HL-60/S4 treated with retinoic acid at 250 ng/mL for 4 days and 3 days (cell line): ENCODE results near the gene CSRP2.

Experiments used
- in situ Hi-C: fragments of 300-500 bp; cut with MboI; formaldehyde crosslinking; loops from 2 replicates; pipeline ENCODE4 v1.7.0; 2022; ENCODE audit warnings: low sequenced_read_pairs

CSRP2 gene

DNA sequence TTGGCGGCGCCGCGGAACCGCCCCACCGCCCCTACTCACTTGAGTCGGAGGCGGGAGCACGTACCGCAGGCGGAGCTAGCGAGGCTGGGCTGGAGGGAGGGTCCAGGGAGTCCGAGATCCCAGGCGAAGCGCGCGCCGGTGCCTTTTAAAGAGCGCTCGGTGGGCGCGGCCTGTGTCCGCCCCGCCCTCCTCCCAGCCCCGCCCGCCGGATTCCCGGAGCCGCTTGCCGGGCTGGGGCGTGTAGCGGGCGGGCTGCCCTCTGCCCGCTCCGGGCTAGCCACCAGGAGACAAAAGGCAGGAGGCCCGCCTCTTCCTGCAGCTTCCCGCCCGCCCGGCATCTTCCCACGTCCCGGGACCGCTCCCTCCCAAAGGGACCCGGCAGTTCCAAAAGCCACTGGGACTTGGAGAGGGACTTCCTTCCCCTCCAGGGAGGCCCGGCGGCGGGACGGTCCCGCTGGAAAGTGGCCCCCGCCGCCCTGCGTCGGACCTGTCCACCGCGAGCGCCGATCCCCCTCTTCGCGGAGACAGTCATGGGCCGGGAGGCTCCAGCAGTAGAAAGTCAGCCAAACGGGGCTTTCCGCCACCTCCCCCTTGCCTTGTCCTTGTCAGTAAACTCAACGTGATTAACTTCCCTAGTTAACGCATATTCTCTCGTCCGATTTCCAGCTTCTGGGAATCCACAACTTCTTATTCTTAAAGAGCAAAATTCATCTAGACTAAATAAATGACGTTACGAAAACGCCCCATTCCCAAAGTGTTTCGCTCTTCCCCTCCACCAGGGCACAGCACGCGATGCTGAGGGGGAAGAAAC is at the start of gene CSRP2:
TSS of gene CSRP2 (minus strand) at position 121 of the 811 bp plus-strand sequence. CDS start 12,759 bp downstream, outside the sequence.
- in situ Hi-C loops, result no loop called here

DNA sequence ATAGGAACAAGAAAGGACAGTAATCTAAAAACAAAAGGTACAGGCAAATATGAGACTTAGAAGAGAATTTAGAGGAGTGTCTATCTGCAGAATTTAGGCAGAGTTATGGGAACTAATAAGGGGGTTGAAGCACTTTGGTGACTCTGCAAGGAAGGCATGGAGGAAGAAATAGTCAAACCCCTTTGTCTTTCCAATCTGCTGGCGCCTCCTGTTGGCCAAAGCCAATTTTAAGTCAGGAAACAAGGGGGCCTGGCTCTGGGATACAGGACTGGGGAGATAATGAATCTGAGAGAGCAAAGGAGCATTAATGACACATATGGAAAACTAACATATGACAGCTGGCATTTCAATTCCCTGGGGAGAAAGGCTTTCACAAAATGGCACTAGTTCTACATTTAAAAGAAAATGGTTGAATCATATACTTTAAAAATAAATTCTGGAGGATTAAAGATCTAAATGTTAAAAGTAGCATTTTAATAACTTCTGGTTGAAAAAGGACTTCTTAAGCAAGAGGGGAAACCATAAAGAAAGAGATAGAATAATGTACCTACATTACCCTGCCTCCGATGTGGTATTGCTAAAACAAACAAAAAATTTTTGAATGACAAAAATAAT is 48.5 kb upstream of the CSRP2 start:
- in situ Hi-C loops, result no loop called here

DNA sequence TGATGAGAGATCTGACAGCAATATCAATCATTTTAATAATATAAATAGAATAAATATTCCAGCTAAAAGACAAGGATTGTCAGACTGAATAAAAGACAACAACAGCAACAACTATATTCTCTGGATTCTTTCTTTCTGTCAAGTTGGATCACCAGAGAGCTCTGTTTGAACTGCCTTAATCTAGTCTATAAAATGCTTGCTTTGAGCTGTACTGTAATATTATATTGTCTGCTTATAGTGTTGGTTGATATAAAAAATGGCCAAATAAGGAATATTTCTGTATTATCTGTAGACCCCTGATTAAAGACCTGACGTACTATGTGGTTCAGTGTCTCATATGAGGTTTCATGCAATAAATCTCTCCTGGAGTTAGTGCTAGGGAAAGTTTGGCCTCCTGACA is 46.3 kb upstream of the CSRP2 start:
- in situ Hi-C loops, result no loop called here

DNA sequence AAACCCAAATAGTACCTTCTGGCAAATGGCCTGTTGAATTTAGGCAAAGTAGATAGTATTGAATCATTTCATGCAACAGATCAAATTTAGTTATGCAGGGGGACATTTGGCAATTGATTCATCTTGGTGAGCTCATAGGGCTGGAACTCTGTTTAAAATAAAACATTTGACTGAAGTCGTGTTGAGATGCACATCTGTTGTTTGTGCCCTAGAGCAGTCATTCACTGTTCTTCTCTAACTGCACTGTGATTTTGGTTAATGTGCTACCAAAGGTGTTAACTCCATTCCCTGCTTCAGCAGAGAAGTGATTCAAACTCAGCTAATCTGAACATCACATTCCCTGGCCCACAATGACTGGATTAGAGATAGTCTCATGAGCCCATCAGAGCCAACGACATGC is 44.0 kb upstream of the CSRP2 start:
- in situ Hi-C loops, result no loop called here

- in situ Hi-C loops, result no loop called here
Observed at GRCh38 chr12:76921891-76922664, 43.3 kb upstream of the CSRP2 start.

- in situ Hi-C loops, result no loop called here
Observed at GRCh38 chr12:76921100-76921471, 42.3 kb upstream of the CSRP2 start.

DNA sequence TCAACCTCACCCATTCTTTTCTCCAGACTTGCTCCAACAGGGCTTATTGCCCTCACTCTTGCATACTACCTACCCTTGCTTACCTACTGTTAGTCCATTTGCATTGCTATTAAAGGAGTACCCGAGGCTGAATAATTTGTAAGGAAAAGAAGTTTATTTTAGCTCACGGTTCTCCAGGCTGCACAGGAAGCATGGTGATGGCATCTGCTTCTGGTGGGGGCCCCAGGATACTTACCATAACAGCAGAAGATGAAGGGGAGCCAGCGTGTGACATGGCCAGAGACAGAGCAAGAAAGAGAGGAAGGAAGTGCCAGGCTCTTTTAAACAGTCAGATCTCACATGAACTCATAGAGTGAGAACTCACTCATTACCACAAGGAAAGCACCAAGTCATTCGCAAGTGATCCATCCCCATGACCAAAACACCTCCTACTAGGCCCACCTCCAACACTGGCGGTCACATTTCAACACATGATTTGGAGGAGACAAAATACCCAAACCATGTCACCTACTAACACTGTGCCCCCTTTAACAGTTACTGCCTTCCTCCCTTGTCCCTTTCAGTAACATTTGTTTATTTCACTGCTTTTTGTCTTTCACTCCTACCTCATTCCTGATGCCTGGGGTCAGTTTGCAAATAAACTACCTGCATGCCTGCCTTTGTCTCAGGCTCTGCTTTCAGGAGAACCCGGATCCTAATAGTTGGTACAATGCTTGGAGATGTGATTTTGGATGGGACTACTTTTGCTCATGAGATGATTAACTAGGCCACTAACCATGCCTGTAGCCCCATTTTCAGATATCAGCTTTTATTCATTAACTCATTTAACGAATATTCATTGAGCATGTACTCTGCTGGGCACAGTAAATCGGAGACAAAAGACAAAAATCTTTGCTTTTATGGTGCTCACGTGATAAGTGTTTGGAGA is 41.6 kb upstream of the CSRP2 start:
- in situ Hi-C loops, result no loop called here

DNA sequence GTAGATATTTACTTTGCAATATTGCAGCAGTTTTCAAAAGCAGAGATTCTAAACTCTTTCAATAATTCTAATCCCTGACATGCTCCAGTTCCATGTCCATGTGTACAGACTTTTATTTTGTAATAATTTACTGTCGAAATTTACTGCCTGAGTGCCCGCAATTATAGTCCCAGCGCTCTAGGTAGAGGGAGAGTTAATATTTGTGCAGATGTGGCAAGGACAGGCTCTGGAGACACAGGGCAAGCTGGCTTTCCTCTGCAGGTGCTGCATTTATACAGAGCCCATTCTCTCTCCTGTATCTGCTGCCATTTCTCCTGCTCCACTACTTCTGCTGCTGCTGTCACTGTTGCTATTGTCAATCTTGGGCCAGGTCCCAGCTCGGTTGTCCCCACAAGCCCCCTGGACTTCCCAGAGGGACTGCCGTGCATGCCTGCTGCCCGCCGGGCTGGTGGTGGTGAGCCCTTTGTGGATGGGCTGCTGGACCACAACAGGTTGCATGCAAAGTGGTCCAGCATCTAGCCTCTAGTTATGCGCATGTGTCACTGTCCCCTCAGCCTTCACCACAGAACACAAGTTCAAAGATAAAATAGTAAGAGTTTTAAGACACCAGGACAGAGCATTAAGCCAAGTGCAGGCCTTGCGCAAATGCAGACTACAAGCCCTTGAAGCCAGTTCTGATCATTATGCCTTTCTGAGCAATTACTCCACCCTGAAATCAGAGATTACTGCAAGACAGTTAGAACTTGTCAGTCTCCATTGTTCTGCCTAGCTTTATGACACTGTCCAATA is 40.8 kb upstream of the CSRP2 start:
- in situ Hi-C loops, result no loop called here

DNA sequence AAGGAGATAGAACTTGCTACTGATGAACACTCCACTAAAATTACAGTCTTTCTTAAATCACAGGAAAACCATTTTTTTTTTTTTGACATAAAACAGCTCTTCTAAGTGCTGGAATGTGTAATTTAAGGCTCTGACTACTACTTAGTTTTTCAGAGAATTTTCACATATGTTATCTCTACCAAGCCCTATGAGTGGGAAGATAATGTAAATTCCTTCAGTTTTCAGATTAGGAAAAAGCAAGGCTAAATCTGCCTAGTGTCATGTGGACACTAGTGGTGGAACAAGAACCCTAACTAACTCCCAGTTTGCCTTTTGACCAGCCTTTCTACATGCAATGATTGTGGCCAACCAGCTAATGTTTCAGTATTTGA is 37.3 kb upstream of the CSRP2 start:
- in situ Hi-C loops, result no loop called here

DNA sequence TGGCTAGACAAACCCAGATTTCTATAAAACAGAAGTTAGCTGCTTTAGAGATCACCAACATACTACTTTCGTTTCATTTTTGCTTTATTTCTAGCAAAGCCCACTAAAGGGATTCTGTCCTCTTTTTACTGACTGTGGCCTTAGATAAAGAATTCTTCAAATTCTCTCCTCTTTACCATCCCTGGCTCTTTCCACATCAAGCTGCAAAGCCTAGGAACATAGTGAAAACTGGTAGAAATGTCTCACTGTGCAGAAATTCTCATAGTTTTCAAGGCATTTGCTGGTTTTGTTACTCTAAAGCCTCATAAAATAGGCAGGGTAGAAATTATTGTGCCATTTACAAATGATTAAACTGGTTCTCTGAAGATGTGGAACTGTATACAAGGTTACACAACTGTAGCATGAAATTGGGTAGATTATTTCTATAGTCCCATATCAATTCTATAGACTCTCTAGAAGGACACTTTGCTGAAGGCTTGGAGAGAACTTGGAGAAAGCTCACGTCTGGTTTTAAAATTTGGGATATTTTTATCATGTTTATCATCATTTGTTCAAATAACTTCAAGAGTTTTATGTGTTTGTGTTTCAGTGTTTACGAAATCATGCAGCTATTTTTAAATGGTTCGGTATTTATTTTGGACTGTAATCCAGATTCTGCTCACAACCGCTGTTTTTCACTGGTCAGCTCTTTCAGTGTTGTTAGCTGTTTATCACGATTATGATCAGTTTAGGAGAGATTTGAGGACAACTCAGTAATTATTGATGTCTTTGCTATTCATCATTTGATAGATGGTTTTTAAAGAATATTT is 36.7 kb upstream of the CSRP2 start:
- in situ Hi-C loops, result no loop called here

GRCh38 chr12:76914102-76914859 is 35.5 kb upstream of the CSRP2 start:
- in situ Hi-C loops, result no loop called here

GRCh38 chr12:76909290-76909689 is 30.5 kb upstream of the CSRP2 start:
- in situ Hi-C loops, result no loop called here

DNA sequence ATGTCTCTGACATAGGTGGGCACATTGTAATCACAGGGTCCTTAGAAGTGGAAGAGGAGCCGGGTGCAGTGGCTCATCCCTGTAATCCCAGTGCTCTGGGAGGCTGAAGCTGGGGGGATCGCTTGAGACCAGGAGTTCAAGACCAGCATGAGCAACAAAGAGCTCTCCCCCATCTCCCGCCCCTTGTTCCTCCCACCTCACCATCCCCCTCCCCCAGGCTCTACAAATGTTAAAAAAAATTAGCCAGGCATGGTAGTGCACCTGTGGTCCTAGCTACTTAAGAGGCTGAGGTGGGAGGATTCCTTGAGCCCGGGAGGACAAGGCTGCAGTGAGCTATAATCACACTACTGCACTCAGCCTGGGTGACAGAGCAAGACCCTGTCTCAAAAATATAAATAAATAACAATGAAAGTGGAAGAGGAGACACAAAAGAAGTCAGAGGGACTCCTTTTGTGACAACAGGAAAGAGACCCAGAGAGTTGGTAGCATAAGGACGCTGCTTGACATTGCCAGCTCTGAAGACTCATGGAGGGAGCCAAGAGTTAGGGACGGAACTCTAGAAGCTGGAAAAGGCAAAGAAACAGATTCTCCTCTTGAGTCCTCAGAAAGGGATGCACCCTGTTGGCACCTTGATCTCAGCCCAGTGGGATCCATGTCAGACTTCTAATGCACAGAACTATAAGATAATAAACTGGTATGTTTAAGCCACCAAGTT is 29.6 kb upstream of the CSRP2 start:
- in situ Hi-C loops, result no loop called here

DNA sequence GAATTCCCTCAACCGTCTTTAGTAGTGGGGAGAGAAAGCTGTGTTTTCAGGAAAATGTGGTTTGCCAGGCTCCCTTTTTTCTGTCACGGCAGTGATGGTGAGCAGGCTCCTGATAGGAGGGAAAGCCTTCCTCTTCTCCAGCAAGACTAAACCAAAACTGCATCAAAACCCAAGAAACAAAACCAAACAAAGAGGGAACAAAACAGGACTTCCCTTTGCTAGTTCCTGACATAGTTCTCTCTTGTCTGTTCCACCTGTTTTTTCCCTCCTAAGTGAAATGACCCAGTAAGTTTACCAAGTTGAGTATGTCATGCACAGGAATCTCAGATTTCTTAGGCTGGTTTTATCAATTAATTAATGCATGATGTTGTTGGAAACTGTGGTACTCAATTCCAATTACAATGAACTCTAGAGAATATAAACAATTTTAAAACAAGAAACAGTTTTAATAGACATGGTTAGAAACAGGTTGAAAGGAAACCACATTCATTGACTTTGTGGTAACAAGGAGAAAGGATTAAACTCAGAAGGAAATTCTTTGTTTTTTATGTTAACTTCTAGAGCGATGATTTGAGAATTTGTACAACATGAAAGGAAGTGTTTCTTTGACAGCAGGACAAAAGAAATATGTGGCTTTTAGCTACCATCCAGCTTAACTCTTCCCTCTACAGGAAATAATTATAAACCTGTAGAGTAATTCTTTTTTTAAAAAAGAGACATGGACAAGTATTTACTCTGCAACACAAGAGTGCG is 23.0 kb upstream of the CSRP2 start:
- in situ Hi-C loops, result no loop called here

- in situ Hi-C loops, result no loop called here
Observed at GRCh38 chr12:76899522-76899921, 20.7 kb upstream of the CSRP2 start.

- in situ Hi-C loops, result no loop called here
Observed at GRCh38 chr12:76898442-76898841, 19.6 kb upstream of the CSRP2 start.

DNA sequence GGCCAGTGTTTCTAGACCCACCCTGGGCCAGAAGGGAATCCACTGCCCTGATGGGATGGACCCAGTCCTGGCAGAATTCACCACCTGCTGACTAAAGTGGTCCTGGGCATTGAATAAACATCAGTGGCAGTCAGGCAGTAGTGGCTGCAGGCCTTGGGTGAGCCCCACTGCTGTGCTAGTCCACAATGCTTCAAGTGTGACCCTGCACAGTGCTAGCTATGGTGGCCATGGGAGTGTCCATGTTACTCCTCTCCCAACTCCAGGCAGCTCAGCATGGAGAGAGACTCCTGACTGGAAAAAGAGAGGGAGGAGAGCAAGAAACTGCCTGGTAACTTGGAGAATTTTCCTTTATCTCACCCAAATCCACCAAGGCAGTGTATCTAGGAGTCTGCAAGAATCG is 17.5 kb upstream of the CSRP2 start:
- in situ Hi-C loops, result no loop called here
